Loucy (cell line): ENCODE results near the gene OR8J3.
"Not testable (repeated sequence)": the region's sequence is repeated elsewhere in the genome, so short reads cannot be mapped to it uniquely, and the experiment has no call there.

Experiments used
- H2AFZ ChIP-seq: fragments of 200-600 bp; sonication (generic); 2 replicates; pipeline ENCODE4 v1.6.0; 2016; ENCODE audit warnings: antibody characterized with exemption, mild to moderate bottlenecking, low read length, moderate library complexity
- H3F3A ChIP-seq: fragments of 200-600 bp; 2 replicates; pipeline ENCODE4 v1.6.0; 2016; ENCODE audit warnings: antibody characterized with exemption, low read depth, mild to moderate bottlenecking
- H3K27me3 ChIP-seq: fragments of 200-600 bp; sonication (generic); 2 replicates; pipeline ENCODE4 v1.6.1; 2014; ENCODE audit warnings: low read length, mild to moderate bottlenecking; ENCODE audit not compliant: insufficient read depth, poor library complexity, severe bottlenecking
- H3K36me3 ChIP-seq: fragments of 200-600 bp; sonication (generic); 2 replicates; pipeline ENCODE4 v1.6.1; 2016; ENCODE audit warnings: low read length; ENCODE audit not compliant: insufficient read depth
- H3K4me1 ChIP-seq: fragments of 200-600 bp; sonication (generic); 2 replicates; pipeline ENCODE4 v1.5.1; 2014; ENCODE audit warnings: low read length, mild to moderate bottlenecking; ENCODE audit not compliant: insufficient read depth, poor library complexity, severe bottlenecking
- H3K4me2 ChIP-seq: fragments of 200-600 bp; sonication (generic); 2 replicates; pipeline ENCODE4 v1.6.0; 2014; ENCODE audit warnings: antibody characterized with exemption, low read length, low read depth, mild to moderate bottlenecking; ENCODE audit not compliant: poor library complexity, severe bottlenecking
- H3K4me3 ChIP-seq: fragments of 200-600 bp; sonication (generic); 2 replicates; pipeline ENCODE4 v1.5.1; 2014; ENCODE audit warnings: low read length, mild to moderate bottlenecking, mixed read lengths; ENCODE audit not compliant: poor library complexity, severe bottlenecking
- H3K79me2 ChIP-seq: fragments of 200-600 bp; sonication (generic); 2 replicates; pipeline ENCODE4 v1.6.1; 2014; ENCODE audit warnings: low read length; ENCODE audit not compliant: insufficient read depth
- H3K9ac ChIP-seq: fragments of 200-600 bp; sonication (generic); 2 replicates; pipeline ENCODE4 v1.6.0; 2014; ENCODE audit warnings: mild to moderate bottlenecking, low read depth, low read length, moderate library complexity; ENCODE audit not compliant: poor library complexity, severe bottlenecking
- H3K9me2 ChIP-seq: fragments of 200-600 bp; sonication (generic); replicated peaks from 2 replicates; pipeline ENCODE4 v1.6.1; 2016; ENCODE audit warnings: low read depth, low read length, mixed read lengths
- H3K9me3 ChIP-seq: fragments of 200-600 bp; sonication (generic); 2 replicates; pipeline ENCODE4 v1.6.1; 2014; ENCODE audit warnings: mild to moderate bottlenecking, antibody characterized with exemption, low read length, low read depth; ENCODE audit not compliant: insufficient read depth
- H4K20me1 ChIP-seq: fragments of 200-600 bp; sonication (generic); 2 replicates; pipeline ENCODE4 v1.6.0; 2014; ENCODE audit warnings: antibody characterized with exemption, low read length, mild to moderate bottlenecking; ENCODE audit not compliant: insufficient read depth, poor library complexity, severe bottlenecking
- EZH2phosphoT487 ChIP-seq: fragments of 200-600 bp; IDR thresholded peaks from 2 replicates; pipeline ENCODE4 v1.6.1; 2018; ENCODE audit warnings: antibody characterized with exemption, mild to moderate bottlenecking, moderate library complexity, borderline replicate concordance
- TF ChIP-seq, protein P1 (sequence below): fragments of 200-600 bp; sonication (generic); conservative IDR thresholded peaks from 2 replicates; pipeline ENCODE4 v1.5.1; 2014; ENCODE audit warnings: mild to moderate bottlenecking, antibody characterized with exemption, low read length

Gene OR8J3

GRCh38 chr11:56160217-56160616, 20.2 kb upstream of the OR8J3 start, which contains the start of gene OR8K5:
TSS of gene OR8K5 (minus strand) at chr11:56160317. CDS start at chr11:56160317, 0 bp downstream.
- no peak within 1 kb of the TSS for H3K9ac ChIP-seq

GRCh38 chr11:56152333-56152732, 12.3 kb upstream of the OR8J3 start:
- no peaks in the 10 kb centered on the region for H3K4me1 ChIP-seq
- H3K36me3 ChIP-seq, result no peaks in the 10 kb centered on the region
- no peak overlapping the region for H3K9ac ChIP-seq
- no peaks in the 10 kb centered on the region for H4K20me1 ChIP-seq
- TF ChIP-seq, protein P1, sequence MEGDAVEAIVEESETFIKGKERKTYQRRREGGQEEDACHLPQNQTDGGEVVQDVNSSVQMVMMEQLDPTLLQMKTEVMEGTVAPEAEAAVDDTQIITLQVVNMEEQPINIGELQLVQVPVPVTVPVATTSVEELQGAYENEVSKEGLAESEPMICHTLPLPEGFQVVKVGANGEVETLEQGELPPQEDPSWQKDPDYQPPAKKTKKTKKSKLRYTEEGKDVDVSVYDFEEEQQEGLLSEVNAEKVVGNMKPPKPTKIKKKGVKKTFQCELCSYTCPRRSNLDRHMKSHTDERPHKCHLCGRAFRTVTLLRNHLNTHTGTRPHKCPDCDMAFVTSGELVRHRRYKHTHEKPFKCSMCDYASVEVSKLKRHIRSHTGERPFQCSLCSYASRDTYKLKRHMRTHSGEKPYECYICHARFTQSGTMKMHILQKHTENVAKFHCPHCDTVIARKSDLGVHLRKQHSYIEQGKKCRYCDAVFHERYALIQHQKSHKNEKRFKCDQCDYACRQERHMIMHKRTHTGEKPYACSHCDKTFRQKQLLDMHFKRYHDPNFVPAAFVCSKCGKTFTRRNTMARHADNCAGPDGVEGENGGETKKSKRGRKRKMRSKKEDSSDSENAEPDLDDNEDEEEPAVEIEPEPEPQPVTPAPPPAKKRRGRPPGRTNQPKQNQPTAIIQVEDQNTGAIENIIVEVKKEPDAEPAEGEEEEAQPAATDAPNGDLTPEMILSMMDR, result no peak
- no peak for TF ChIP-seq EZH2phosphoT487
- no peaks in the 10 kb centered on the region for H3K9me2 ChIP-seq
- H3K4me3 ChIP-seq, result no peak overlapping the region
- H3K4me2 ChIP-seq, result no peak overlapping the region
- H3F3A ChIP-seq, result no peaks in the 10 kb centered on the region
- H3K27me3 ChIP-seq, result no peaks in the 10 kb centered on the region
- no peaks in the 10 kb centered on the region for H3K79me2 ChIP-seq
- no peaks in the 10 kb centered on the region for H3K9me3 ChIP-seq
- no peak overlapping the region for H2AFZ ChIP-seq

More at GRCh38 chr11:56160217-56160616, 20.2 kb upstream of the OR8J3 start, which contains the start of gene OR8K5:
- H3K27me3 ChIP-seq, result no peaks in the 10 kb centered on the region
- no peaks in the 10 kb centered on the region for H4K20me1 ChIP-seq
- no peaks in the 10 kb centered on the region for H3K79me2 ChIP-seq
- TF ChIP-seq, protein P1, result no peak
- TF ChIP-seq EZH2phosphoT487, result no peak
- H3K36me3 ChIP-seq, result no peaks in the 10 kb centered on the region
- no peak within 1 kb of the TSS for H3K4me2 ChIP-seq
- no peak within 1 kb of the TSS for H3K4me3 ChIP-seq
- no peak within 1 kb of the TSS for H2AFZ ChIP-seq
- no peaks in the 10 kb centered on the region for H3K9me2 ChIP-seq
- no peaks in the 10 kb centered on the region for H3F3A ChIP-seq
- no peaks in the 10 kb centered on the region for H3K4me1 ChIP-seq
- no peaks in the 10 kb centered on the region for H3K9me3 ChIP-seq

- Histone ChIP-seq H3K27me3 (no peaks in the 10 kb centered on the region), H3K79me2 (no peaks in the 10 kb centered on the region), H2AFZ (no peak overlapping the region), H3K36me3 (no peaks in the 10 kb centered on the region), H3K4me2 (no peak overlapping the region), H4K20me1 (no peaks in the 10 kb centered on the region), H3F3A (no peaks in the 10 kb centered on the region), H3K4me1 (no peaks in the 10 kb centered on the region), H3K9me3 (no peaks in the 10 kb centered on the region), H3K9me2 (no peaks in the 10 kb centered on the region), H3K4me3 (no peak overlapping the region), H3K9ac (no peak overlapping the region)
- TF ChIP-seq, protein P1, result no peak
- TF ChIP-seq EZH2phosphoT487, result no peak
Measured at GRCh38 chr11:56151376-56151775, 11.4 kb upstream of the OR8J3 start.

GRCh38 chr11:56143681-56144080, 3.7 kb upstream of the OR8J3 start:
- H3K9me2 ChIP-seq, H3K4me3 ChIP-seq, H3K9me3 ChIP-seq, H4K20me1 ChIP-seq, H3K27me3 ChIP-seq, H3K79me2 ChIP-seq, H3K4me2 ChIP-seq, H2AFZ ChIP-seq, H3K36me3 ChIP-seq, H3K9ac ChIP-seq, H3K4me1 ChIP-seq, H3F3A ChIP-seq: not testable (repeated sequence)
